Panc1 (cell line): ENCODE data around the gene USP10. TPM values are rescaled to one million over a fixed set of nuclear protein-coding genes. Genes with fewer than 3 reads are reported as not detected.

ENCODE experiments used
- ATAC-seq: fragments of 200-7000 bp; cut with Tn5 transposase; 2 replicates; pipeline ENCODE4 v1.9.1; 2020; ENCODE audit warnings: mild to moderate bottlenecking, moderate library complexity
- BruUV-seq: library from RNA; stranded (reverse); fragments of 400-500 nt; replicated peaks from 2 replicates; lab custom pipeline; 2021; lab: Mats Ljungman, UMichigan
- CTCF ChIA-PET: fragments of 300-600 bp; sonication (Branson Sonifier 250); formaldehyde crosslinking; loops from one replicate; lab custom pipeline; 2022; ENCODE audit warnings: antibody characterized with exemption; lab: Charles Lee
- POLR2A ChIA-PET: fragments of 300-600 bp; sonication (Branson Sonifier 250); formaldehyde crosslinking; loops from one replicate; lab custom pipeline; 2022; ENCODE audit warnings: antibody characterized with exemption; lab: Charles Lee
- DNase-seq: peaks from one replicate; pipeline ENCODE4 v3.0.0-alpha.2; 2010; ENCODE audit warnings: low read depth, low spot score
- H3K27ac ChIP-seq: 2 replicates; pipeline ENCODE4 v1.5.1; 2011; ENCODE audit warnings: mild to moderate bottlenecking, low read length, inconsistent platforms
- H3K27me3 ChIP-seq: fragments of 200-500 bp; sonication (Bioruptor generic); 2 replicates; pipeline ENCODE4 v1.6.0; 2014; ENCODE audit warnings: low read length, inconsistent platforms; ENCODE audit not compliant: control insufficient read depth, insufficient read depth
- H3K36me3 ChIP-seq: fragments of 200-500 bp; sonication (Bioruptor generic); 2 replicates; pipeline ENCODE4 v1.5.1; 2014; ENCODE audit warnings: inconsistent platforms, mild to moderate bottlenecking, low read length, moderate library complexity; ENCODE audit not compliant: control insufficient read depth, insufficient read depth
- H3K4me1 ChIP-seq: 2 replicates; pipeline ENCODE4 v1.5.1; 2011; ENCODE audit warnings: inconsistent platforms, mild to moderate bottlenecking, low read length, moderate library complexity; ENCODE audit not compliant: control insufficient read depth, insufficient read depth
- H3K4me3 ChIP-seq, 2 experiments: 2 replicates each; pipeline ENCODE4 v1.5.1; 2011 to 2012; ENCODE audit warnings: low read depth in 2 of 2, low read length in 2 of 2, mild to moderate bottlenecking in 2 of 2, inconsistent platforms in 1 of 2, moderate library complexity in 1 of 2
- H3K9me3 ChIP-seq: fragments of 200-500 bp; sonication (Bioruptor generic); 2 replicates; pipeline ENCODE4 v1.5.1; 2014; ENCODE audit warnings: low read depth, mild to moderate bottlenecking, inconsistent platforms, low read length, moderate library complexity; ENCODE audit not compliant: control insufficient read depth, insufficient read depth
- POLR2AphosphoS5 ChIP-seq: IDR thresholded peaks from 2 replicates; pipeline ENCODE4 v1.6.1; 2012; ENCODE audit warnings: mild to moderate bottlenecking, low read depth, low read length, moderate library complexity
- SIN3A ChIP-seq: IDR thresholded peaks from 2 replicates; pipeline ENCODE4 v1.6.1; 2012; ENCODE audit warnings: low read depth, mild to moderate bottlenecking, low read length, moderate library complexity, borderline replicate concordance; ENCODE audit not compliant: insufficient read depth
- TCF7L2 ChIP-seq: IDR thresholded peaks from 2 replicates; pipeline ENCODE4 v1.6.1; 2011; ENCODE audit warnings: mild to moderate bottlenecking, low read depth, low read length, inconsistent platforms
- in situ Hi-C: cut with HindIII; loops from 2 replicates; pipeline ENCODE4 v1.10.0; 2016; ENCODE audit warnings: low sequenced_read_pairs, low pct_unique_long_range_greater_than_20kb
- intact Hi-C: fragments of 100-400 bp; cut with micrococcal nuclease; formaldehyde crosslinking; loops from one replicate; pipeline ENCODE4 v1.10.0; 2022; ENCODE audit not compliant: unreplicated experiment
- total RNA-seq: library from RNA; stranded (reverse); gene quantifications from one replicate; pipeline ENCODE4 v1.2.1, GENCODE V29; 2021; ENCODE audit not compliant: unreplicated experiment
- TF ChIP-seq, protein P1 (sequence below): fragments of 450-650 bp; IDR thresholded peaks from 2 replicates; pipeline ENCODE4 v1.5.1; 2017; ENCODE audit warnings: mild to moderate bottlenecking
- TF ChIP-seq, protein P2 (sequence below), 2 experiments: IDR thresholded peaks; 2 replicates each; pipeline ENCODE4 v1.6.1; 2011 to 2012; ENCODE audit warnings: low read depth in 2 of 2, control low read depth in 1 of 2, low read length in 1 of 2, mild to moderate bottlenecking in 1 of 2, moderate library complexity in 1 of 2; ENCODE audit not compliant: insufficient read depth in 1 of 2

USP10 gene
- total RNA-seq, 1 experiment from 2014 or later: 77.4 TPM

DNA sequence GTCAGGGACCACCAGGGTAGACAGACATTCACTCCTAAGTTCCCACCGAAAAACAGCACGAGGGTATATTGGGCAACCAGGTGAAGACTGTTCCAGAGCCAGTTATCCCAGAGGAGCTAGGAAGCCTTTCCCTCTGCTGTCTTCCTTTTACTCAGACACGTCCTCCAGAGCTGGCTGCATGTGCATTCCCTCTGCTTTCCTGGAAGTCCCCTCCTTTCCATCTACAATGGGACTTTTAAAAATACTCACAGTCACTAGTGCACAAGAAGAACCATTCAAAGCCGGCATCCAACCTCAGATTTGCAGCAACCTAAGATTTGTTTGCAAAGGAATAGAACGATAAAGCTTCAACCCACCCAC lies 87.4 kb downstream of the USP10 start:
- TF ChIP-seq SIN3A (no peak), POLR2AphosphoS5 (no peak), TCF7L2 (no peak)
- TF ChIP-seq, protein P1, sequence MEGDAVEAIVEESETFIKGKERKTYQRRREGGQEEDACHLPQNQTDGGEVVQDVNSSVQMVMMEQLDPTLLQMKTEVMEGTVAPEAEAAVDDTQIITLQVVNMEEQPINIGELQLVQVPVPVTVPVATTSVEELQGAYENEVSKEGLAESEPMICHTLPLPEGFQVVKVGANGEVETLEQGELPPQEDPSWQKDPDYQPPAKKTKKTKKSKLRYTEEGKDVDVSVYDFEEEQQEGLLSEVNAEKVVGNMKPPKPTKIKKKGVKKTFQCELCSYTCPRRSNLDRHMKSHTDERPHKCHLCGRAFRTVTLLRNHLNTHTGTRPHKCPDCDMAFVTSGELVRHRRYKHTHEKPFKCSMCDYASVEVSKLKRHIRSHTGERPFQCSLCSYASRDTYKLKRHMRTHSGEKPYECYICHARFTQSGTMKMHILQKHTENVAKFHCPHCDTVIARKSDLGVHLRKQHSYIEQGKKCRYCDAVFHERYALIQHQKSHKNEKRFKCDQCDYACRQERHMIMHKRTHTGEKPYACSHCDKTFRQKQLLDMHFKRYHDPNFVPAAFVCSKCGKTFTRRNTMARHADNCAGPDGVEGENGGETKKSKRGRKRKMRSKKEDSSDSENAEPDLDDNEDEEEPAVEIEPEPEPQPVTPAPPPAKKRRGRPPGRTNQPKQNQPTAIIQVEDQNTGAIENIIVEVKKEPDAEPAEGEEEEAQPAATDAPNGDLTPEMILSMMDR: no peak
- TF ChIP-seq, protein P2, sequence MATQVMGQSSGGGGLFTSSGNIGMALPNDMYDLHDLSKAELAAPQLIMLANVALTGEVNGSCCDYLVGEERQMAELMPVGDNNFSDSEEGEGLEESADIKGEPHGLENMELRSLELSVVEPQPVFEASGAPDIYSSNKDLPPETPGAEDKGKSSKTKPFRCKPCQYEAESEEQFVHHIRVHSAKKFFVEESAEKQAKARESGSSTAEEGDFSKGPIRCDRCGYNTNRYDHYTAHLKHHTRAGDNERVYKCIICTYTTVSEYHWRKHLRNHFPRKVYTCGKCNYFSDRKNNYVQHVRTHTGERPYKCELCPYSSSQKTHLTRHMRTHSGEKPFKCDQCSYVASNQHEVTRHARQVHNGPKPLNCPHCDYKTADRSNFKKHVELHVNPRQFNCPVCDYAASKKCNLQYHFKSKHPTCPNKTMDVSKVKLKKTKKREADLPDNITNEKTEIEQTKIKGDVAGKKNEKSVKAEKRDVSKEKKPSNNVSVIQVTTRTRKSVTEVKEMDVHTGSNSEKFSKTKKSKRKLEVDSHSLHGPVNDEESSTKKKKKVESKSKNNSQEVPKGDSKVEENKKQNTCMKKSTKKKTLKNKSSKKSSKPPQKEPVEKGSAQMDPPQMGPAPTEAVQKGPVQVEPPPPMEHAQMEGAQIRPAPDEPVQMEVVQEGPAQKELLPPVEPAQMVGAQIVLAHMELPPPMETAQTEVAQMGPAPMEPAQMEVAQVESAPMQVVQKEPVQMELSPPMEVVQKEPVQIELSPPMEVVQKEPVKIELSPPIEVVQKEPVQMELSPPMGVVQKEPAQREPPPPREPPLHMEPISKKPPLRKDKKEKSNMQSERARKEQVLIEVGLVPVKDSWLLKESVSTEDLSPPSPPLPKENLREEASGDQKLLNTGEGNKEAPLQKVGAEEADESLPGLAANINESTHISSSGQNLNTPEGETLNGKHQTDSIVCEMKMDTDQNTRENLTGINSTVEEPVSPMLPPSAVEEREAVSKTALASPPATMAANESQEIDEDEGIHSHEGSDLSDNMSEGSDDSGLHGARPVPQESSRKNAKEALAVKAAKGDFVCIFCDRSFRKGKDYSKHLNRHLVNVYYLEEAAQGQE (IDR thresholded peaks at IDR 0.05; ENCODE audit: insufficient read depth in 1 of 2, low read depth in 2 of 2, low read length in 1 of 2): no peak
- no peaks in the 10 kb centered on the region for H3K36me3 ChIP-seq
- H3K27me3 ChIP-seq: no peaks in the 10 kb centered on the region
- peaks cover 5% of the 10 kb centered on the region; the same call in 1 of the 2 replicates for H3K4me1 ChIP-seq
- ATAC-seq (no peak), DNase-seq (no peak)
- CTCF ChIA-PET: no interaction called here
- no TSS peak for BruUV-seq
- in situ Hi-C loops: no loop called here
- POLR2A ChIA-PET: no interaction called here
- intact Hi-C loops: no loop called here
- no peak overlapping the region for H3K4me3 ChIP-seq
- no peak overlapping the region for H3K27ac ChIP-seq
- no peaks in the 10 kb centered on the region for H3K9me3 ChIP-seq

DNA sequence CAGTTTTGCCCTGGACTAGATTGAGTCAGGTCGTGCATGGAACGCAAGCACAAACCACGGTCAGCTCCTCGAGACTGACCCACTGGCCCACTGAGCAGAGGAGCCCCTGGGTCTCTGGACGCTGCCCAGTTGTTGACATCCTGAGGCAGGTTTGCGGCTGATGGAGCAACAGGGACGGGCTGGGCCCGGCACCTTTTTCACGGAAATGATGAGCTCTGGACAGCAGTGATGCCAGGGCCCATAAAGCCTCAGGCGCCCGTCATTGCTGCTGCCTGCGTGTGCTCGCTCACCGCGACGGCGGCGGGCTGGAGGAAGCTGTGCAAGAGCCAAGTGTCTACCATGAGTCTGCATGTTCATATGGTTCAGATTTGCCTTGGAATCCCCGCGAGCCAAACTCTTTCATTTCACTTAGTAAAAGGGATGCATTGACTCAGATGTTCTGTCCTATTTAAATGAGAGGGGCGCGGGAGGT lies 89.2 kb downstream of the USP10 start:
- DNase-seq (no peak), ATAC-seq (no peak)
- Histone ChIP-seq H3K27ac (no peak overlapping the region), H3K9me3 (no peaks in the 10 kb centered on the region), H3K36me3 (no peaks in the 10 kb centered on the region), H3K4me1 (peaks cover 5% of the 10 kb centered on the region; the same call in 1 of the 2 replicates), H3K4me3 (no peak overlapping the region), H3K27me3 (no peaks in the 10 kb centered on the region)
- in situ Hi-C loops (no loop called here), intact Hi-C loops (no loop called here)
- CTCF ChIA-PET: no interaction called here
- TF ChIP-seq TCF7L2 (no peak), SIN3A (no peak), POLR2AphosphoS5 (no peak)
- TF ChIP-seq, protein P2 (IDR thresholded peaks at IDR 0.05; ENCODE audit: insufficient read depth in 1 of 2, low read depth in 2 of 2, low read length in 1 of 2): no peak
- TF ChIP-seq, protein P1: no peak
- no TSS peak for BruUV-seq
- POLR2A ChIA-PET: no interaction called here
